HG03066 (cell line): ENCODE results near the gene LGI1.

ENCODE experiments used
- ATAC-seq: cut with Tn5 transposase; IDR thresholded peaks from one replicate; pipeline ENCODE4 v1.9.1; 2021; ENCODE audit warnings: low read depth; ENCODE audit not compliant: unreplicated experiment

Gene LGI1

GRCh38 chr10:93754761-93755160 lies 3.0 kb upstream of the LGI1 start:
- no peak for ATAC-seq

DNA sequence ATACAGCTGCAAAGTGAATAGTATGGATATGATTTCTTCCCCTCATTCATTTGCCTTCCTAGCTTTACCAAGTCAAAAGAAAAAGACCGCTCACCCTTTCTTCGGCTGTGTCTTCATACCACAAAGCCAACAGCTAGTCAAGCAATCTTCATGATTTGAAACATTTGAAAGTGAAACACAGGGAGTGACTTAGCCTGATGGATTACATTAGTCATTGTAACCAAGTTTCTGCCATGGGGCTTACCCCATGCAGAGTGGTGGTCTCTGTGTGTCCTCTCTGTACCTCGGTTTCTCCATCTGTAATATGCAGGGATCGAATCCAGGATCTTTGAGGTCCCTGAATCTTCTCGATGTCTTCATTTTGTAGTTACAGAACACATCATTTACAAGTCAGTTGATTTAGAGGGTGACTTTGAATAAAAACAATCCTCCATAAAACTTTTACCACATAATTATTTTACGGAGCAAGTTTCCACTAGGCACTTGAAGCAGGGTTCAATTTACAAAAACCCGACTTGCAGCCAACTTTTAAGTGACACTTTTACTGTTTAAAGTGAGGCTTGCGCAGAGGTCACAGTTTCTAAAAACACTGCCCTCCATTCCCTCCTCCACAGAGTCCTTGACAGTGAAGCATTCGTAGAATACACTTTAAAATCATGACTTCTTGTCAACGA lies 2.2 kb upstream of the LGI1 start:
- ATAC-seq: no peak

- ATAC-seq: no peak
These were observed 1.6 kb upstream of the LGI1 start for GRCh38 chr10:93756118-93756517.

- ATAC-seq: no peak
These were observed 600 bp upstream of the LGI1 start for GRCh38 chr10:93757136-93757535.

DNA sequence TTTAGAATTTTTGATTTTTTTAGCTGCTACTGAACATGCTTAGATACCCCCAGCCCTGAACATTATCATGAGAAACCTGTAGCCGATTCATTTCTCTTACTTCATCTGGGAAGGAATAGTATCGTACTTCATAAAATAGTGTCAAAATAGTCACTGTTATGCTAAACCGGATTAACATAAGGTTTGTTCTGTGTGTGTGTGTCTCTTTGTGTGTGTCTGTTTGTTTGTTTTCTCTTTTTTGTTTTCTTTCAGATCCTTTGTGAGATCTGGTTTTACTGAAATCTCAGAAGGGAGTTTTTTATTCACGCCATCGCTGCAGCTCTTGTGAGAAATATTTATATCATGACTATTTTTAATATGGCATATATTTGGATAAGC lies 761 bp downstream of the LGI1 start:
- ATAC-seq: no peak

GRCh38 chr10:93758891-93759410 lies 1.2 kb downstream of the LGI1 start:
- no peak for ATAC-seq

DNA sequence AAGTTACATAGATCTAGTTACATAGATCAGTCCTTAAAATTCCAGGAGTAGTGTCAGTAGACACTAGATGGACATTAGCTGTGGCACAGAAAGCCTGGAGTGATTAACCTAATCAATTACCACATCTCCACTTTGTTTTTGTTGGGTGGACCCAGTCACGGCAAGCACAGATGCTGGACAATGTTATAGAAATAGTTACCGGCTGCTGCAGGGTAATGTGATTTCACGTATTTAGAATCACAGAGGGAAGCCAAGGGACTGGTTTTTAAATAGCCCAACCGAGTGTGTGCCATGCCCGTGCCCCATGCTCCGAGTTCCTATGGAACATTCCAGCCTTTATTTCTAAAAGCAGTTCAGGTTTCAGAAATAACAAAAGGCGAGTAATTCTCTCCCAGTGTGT lies 2.8 kb downstream of the LGI1 start:
- no peak for ATAC-seq

DNA sequence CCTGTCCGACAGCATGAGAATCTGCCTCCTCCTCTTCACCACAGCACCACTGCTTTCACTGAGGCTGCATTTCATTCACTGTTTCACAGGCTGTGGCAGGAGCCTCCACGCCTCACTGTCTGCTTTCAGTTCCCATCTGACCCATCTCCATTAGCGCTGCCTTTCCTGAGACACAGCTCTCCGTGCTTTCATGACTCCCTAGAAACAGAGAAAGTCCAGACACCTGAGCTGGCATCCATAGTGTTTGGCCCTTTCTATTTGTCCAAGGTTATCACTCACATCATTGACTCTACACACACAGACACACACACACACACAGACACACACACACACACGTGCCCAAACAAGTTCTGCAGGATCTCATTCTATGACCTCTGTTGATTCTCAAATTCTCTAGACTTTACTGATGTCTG lies 5.2 kb downstream of the LGI1 start:
- peak; percentile 79 for ATAC-seq

- no peak for ATAC-seq
These were observed 9.2 kb downstream of the LGI1 start for GRCh38 chr10:93766918-93767317.

- ATAC-seq: no peak
These were observed 10.1 kb downstream of the LGI1 start for GRCh38 chr10:93767724-93768399.

GRCh38 chr10:93768892-93769291 lies 11.2 kb downstream of the LGI1 start:
- ATAC-seq: no peak

DNA sequence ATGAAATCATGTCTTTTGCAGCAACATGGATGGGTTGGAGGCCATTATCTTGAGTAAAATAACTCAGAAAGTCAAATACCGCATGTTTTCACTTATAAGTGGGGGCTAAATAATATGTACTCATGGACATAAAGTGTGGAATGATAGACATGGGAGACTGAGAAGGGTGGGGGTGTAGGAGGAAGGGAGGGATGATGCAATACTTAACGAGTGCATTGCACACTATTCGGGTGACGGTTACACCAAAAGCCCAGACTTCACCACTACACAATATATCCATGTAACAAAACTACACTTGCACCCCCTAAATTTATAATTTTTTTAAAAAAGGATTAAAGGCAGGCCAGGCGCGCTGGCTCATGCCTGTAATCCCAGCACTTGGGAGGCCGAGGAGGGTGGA lies 13.6 kb downstream of the LGI1 start:
- ATAC-seq: no peak

DNA sequence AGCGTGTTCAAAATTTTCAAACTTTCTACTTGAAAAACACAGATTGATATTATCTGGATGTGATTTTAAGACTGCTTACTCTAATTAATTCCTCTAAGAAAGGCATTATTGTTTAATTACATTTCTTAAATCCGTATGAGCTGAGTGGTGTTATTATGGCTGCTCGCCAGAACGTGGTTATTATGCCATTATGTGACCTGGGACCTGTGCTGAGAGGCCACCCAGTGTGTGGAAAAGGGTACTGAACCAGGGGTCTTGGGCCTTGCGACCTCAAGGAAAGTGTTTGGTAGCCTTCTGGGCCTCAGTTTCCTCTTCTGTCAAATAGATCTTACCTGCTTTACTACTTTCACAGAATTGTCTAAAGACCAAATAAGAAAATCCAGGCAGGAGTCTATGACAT lies 15.4 kb downstream of the LGI1 start:
- ATAC-seq: no peak

- ATAC-seq: no peak
These were observed 16.0 kb downstream of the LGI1 start for GRCh38 chr10:93773705-93774104.

DNA sequence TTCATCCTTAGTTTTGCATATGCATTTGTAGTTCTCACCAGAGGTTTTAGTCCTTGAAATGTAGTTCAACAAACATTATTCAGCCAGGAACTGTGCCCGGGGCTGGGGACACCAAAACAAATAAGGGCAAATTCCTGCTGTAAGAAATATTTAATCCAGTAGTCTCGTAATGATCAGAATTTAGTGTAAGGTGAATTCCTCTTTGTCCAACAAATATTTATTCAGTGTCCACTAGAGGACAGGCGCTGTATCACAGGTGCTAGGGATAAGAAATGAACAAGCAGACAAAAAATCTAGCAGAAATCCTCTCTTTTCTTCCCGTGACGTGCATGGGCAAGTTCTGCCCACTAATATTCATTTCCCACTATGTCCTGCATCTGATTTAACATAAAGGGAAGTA lies 17.6 kb downstream of the LGI1 start:
- no peak for ATAC-seq

- no peak for ATAC-seq
These were observed 19.4 kb downstream of the LGI1 start for GRCh38 chr10:93777092-93777491.

GRCh38 chr10:93784059-93784458 lies 26.3 kb downstream of the LGI1 start:
- no peak for ATAC-seq

GRCh38 chr10:93788413-93789208 lies 30.9 kb downstream of the LGI1 start:
- no peak for ATAC-seq

DNA sequence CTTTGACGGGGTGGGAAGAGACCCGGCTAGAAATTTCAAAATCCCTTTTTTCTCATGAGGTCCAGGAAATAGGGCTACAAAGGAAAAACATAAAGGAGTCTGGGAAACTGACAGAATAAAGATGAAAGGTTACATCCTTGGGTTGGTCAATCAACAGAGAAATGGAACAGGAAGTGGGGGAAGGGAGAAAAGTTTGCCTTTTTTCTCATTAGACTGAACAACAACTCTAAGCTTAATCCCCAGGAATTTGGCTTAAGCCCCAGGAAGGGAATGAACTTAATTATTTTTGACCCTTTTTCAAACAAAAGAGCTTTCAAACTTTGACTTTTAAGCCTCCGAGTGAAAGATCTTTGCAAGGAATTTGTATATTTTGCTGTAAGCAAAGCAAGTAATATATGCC lies 32.7 kb downstream of the LGI1 start:
- no peak for ATAC-seq

- no peak for ATAC-seq
These were observed 38.4 kb downstream of the LGI1 start for GRCh38 chr10:93796167-93796566.

DNA sequence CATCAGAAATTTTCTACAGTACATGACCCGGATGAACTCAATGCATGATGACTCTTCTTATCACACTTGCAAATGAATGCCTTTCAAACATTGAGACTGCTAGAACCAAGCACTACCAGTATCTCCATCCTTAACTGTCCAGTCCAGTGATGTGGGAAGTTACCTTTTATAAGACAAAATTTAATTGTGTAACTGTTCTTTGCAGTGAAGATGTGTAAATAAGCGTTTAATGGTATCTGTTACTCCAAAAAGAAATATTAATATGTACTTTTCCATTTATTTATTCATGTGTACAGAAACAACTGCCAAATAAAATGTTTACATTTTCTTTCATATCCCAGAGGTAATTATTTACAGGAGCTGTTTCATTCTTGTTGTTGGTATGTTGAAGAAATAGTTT lies 40.1 kb downstream of the LGI1 start:
- ATAC-seq: no peak
